ENCODE data around the gene BCAS4.
"Not testable (repeated sequence)": the region's sequence is repeated elsewhere in the genome, so short reads cannot be mapped to it uniquely, and the experiment has no call there.

DNA sequence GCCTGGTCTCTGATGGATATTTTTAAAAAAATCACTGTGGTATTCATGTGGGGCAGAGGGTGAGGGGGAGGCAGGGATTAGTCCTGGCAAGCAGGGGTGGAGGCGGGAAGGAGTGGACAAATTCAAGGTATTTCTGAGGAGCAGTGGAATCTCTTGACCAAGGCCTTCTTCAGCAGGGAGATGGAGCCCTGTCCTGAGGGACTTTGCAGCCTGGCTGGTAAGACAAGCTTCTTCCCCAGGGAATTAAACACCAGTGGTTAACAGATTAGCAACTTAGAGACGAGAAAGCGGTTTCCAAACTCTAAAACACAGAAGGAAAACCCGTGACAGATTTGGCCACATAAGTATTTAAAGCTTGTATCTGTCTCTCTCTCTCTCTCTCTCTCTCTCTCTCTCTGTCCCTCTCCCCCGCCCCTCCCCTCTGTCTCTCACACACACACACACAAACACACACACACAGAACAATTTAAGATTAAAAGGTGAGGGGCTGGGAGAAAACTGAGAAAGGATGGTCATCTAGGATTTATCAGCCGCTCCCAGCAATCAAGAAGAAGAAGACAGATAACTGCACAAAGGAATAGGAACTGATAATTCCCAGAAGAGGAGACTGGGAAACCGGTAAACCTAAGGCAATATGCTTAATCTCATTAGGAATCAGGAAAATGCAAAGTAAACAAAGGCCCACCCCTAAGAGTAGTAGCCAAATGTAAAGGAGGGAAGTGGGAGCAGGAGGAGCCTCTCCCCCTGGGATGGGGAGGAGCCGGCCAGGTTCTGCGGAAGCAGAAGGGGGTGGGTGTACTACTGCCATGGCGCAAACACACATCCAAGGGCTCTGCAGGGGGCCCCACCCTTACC, 27.7 kb upstream of the BCAS4 start:
- TF ChIP-seq POLR2AphosphoS5 (IDR thresholded peaks at IDR 0.05; ENCODE audit: low read depth, low read length); SIN3A (IDR thresholded peaks at IDR 0.05; ENCODE audit: borderline replicate concordance, insufficient read depth, low read depth, low read length): not testable (repeated sequence)
- TF ChIP-seq, protein P1, sequence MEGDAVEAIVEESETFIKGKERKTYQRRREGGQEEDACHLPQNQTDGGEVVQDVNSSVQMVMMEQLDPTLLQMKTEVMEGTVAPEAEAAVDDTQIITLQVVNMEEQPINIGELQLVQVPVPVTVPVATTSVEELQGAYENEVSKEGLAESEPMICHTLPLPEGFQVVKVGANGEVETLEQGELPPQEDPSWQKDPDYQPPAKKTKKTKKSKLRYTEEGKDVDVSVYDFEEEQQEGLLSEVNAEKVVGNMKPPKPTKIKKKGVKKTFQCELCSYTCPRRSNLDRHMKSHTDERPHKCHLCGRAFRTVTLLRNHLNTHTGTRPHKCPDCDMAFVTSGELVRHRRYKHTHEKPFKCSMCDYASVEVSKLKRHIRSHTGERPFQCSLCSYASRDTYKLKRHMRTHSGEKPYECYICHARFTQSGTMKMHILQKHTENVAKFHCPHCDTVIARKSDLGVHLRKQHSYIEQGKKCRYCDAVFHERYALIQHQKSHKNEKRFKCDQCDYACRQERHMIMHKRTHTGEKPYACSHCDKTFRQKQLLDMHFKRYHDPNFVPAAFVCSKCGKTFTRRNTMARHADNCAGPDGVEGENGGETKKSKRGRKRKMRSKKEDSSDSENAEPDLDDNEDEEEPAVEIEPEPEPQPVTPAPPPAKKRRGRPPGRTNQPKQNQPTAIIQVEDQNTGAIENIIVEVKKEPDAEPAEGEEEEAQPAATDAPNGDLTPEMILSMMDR (IDR thresholded peaks at IDR 0.05): not testable (repeated sequence)
- TF ChIP-seq, protein P2, sequence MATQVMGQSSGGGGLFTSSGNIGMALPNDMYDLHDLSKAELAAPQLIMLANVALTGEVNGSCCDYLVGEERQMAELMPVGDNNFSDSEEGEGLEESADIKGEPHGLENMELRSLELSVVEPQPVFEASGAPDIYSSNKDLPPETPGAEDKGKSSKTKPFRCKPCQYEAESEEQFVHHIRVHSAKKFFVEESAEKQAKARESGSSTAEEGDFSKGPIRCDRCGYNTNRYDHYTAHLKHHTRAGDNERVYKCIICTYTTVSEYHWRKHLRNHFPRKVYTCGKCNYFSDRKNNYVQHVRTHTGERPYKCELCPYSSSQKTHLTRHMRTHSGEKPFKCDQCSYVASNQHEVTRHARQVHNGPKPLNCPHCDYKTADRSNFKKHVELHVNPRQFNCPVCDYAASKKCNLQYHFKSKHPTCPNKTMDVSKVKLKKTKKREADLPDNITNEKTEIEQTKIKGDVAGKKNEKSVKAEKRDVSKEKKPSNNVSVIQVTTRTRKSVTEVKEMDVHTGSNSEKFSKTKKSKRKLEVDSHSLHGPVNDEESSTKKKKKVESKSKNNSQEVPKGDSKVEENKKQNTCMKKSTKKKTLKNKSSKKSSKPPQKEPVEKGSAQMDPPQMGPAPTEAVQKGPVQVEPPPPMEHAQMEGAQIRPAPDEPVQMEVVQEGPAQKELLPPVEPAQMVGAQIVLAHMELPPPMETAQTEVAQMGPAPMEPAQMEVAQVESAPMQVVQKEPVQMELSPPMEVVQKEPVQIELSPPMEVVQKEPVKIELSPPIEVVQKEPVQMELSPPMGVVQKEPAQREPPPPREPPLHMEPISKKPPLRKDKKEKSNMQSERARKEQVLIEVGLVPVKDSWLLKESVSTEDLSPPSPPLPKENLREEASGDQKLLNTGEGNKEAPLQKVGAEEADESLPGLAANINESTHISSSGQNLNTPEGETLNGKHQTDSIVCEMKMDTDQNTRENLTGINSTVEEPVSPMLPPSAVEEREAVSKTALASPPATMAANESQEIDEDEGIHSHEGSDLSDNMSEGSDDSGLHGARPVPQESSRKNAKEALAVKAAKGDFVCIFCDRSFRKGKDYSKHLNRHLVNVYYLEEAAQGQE (IDR thresholded peaks at IDR 0.05; ENCODE audit: insufficient read depth in 1 of 2, low read depth in 2 of 2, low read length in 1 of 2): not testable (repeated sequence)

Measured in Panc1 (cell line).